Lower lobe of right lung (tissue), 2 donors: Measurements from ENCODE around the gene ST6GALNAC3. TPM values are rescaled to one million over a fixed set of nuclear protein-coding genes. Genes with fewer than 3 reads are reported as not detected.

Experiments used
- ATAC-seq, 2 donors: fragments of 200-7000 bp; cut with Tn5 transposase; one replicate each; pipeline ENCODE4 v1.9.1; 2020 to 2022; ENCODE audit warnings: mild to moderate bottlenecking in 2 of 2, moderate library complexity in 2 of 2
- DNase-seq: peaks from one replicate; pipeline ENCODE4 v3.0.0-alpha.2; 2020
- H3K27ac ChIP-seq: fragments of 200-600 bp; one replicate; pipeline ENCODE4 v1.8.0; 2022
- H3K27me3 ChIP-seq: fragments of 200-600 bp; one replicate; pipeline ENCODE4 v1.8.0; 2022; ENCODE audit warnings: low read depth
- H3K36me3 ChIP-seq: fragments of 200-600 bp; one replicate; pipeline ENCODE4 v1.8.0; 2022; ENCODE audit warnings: mild to moderate bottlenecking
- H3K4me1 ChIP-seq: fragments of 200-600 bp; one replicate; pipeline ENCODE4 v1.8.0; 2022
- H3K4me3 ChIP-seq: fragments of 200-600 bp; one replicate; pipeline ENCODE4 v1.8.0; 2022; ENCODE audit warnings: mild to moderate bottlenecking
- H3K9me3 ChIP-seq: fragments of 200-600 bp; one replicate; pipeline ENCODE4 v1.8.0; 2022
- CTCF ChIP-seq: fragments of 200-600 bp; IDR thresholded peaks from one replicate; pipeline ENCODE4 v1.8.0; 2022; ENCODE audit warnings: antibody characterized with exemption, mild to moderate bottlenecking
- intact Hi-C: fragments of 100-400 bp; cut with DNase I; formaldehyde crosslinking; loops from one replicate; pipeline ENCODE4 v1.11.0; 2022
- total RNA-seq: library from RNA; stranded (reverse); fragmentation: NEBNext Ultra II Directional; extraction: Animal tissue kit (Norgen Biotek cat#: 25700); gene quantifications from one replicate; pipeline ENCODE4 v1.2.1, GENCODE V29; 2021
- donor health status: DM: no; HTN: yes; CAD: no; lungs with severe emphysema.

ST6GALNAC3 gene
- total RNA-seq, 1 donor from 2014 or later = 8.8 TPM

GRCh38 chr1:76086109-76086508 lies 11.6 kb downstream of the ST6GALNAC3 start:
- Histone ChIP-seq H3K4me3 (no peak overlapping the region), H3K27ac (no peak overlapping the region), H3K27me3 (no peaks in the 10 kb centered on the region), H3K4me1 (no peaks in the 10 kb centered on the region), H3K36me3 (no peaks in the 10 kb centered on the region), H3K9me3 (no peaks in the 10 kb centered on the region)
- no peak for TF ChIP-seq CTCF
- ATAC-seq (no peak), DNase-seq (no peak)
- intact Hi-C loops = no loop called here

GRCh38 chr1:76086597-76086996 lies 12.1 kb downstream of the ST6GALNAC3 start:
- H3K4me3 ChIP-seq = no peak overlapping the region
- ATAC-seq (no peak), DNase-seq (no peak)
- no peaks in the 10 kb centered on the region for H3K27me3 ChIP-seq
- no peaks in the 10 kb centered on the region for H3K36me3 ChIP-seq
- intact Hi-C loops = no loop called here
- H3K9me3 ChIP-seq = no peaks in the 10 kb centered on the region
- no peak for TF ChIP-seq CTCF
- H3K27ac ChIP-seq = no peak overlapping the region
- H3K4me1 ChIP-seq = no peaks in the 10 kb centered on the region

GRCh38 chr1:76090283-76091203 lies 16.0 kb downstream of the ST6GALNAC3 start:
- Histone ChIP-seq H3K27me3 (no peaks in the 10 kb centered on the region), H3K4me3 (no peak overlapping the region), H3K36me3 (no peaks in the 10 kb centered on the region), H3K4me1 (no peaks in the 10 kb centered on the region), H3K9me3 (no peaks in the 10 kb centered on the region), H3K27ac (no peak overlapping the region)
- ATAC-seq = no peak
- intact Hi-C loops = no loop called here
- no peak for TF ChIP-seq CTCF
- no peak for DNase-seq

- Histone ChIP-seq H3K9me3 (no peaks in the 10 kb centered on the region), H3K27me3 (no peaks in the 10 kb centered on the region), H3K4me3 (no peak overlapping the region), H3K36me3 (no peaks in the 10 kb centered on the region), H3K4me1 (no peaks in the 10 kb centered on the region), H3K27ac (no peak overlapping the region)
- intact Hi-C loops = no loop called here
- no peak for ATAC-seq
- no peak for DNase-seq
- TF ChIP-seq CTCF = no peak
These were observed 18.3 kb downstream of the ST6GALNAC3 start for GRCh38 chr1:76092812-76093211.

- Histone ChIP-seq H3K4me3 (no peak overlapping the region), H3K27me3 (no peaks in the 10 kb centered on the region), H3K27ac (no peak overlapping the region), H3K4me1 (no peaks in the 10 kb centered on the region), H3K36me3 (no peaks in the 10 kb centered on the region), H3K9me3 (no peaks in the 10 kb centered on the region)
- no peak for DNase-seq
- intact Hi-C loops = no loop called here
- ATAC-seq = no peak
- TF ChIP-seq CTCF = no peak
These were observed 19.2 kb downstream of the ST6GALNAC3 start for GRCh38 chr1:76093522-76094312.
